Liver (tissue), 9 donors: ENCODE data around the gene RAD51B. TPM values are rescaled to one million over a fixed set of nuclear protein-coding genes. Genes with fewer than 3 reads are reported as not detected.

ENCODE experiments used
- DNase-seq: peaks from one replicate; pipeline ENCODE4 v3.0.0-alpha.2; 2017; ENCODE audit warnings: low spot score
- H3K27ac ChIP-seq, 2 donors: one replicate each; pipeline ENCODE4 v1.7.0; 2013; ENCODE audit warnings: inconsistent platforms in 2 of 2, low read length in 2 of 2, control low read depth in 1 of 2, low read depth in 1 of 2, mild to moderate bottlenecking in 1 of 2
- H3K27me3 ChIP-seq, 4 donors: one replicate each; pipeline versions ENCODE4 v1.6.1 to v1.7.0; 2013; ENCODE audit warnings: low read length in 3 of 4, inconsistent platforms in 1 of 4, mild to moderate bottlenecking in 1 of 4, moderate library complexity in 1 of 4; ENCODE audit not compliant: control insufficient read depth in 4 of 4, insufficient read depth in 4 of 4
- H3K36me3 ChIP-seq, 4 donors: one replicate each; pipeline versions ENCODE4 v1.6.1 to v1.7.0; 2013; ENCODE audit warnings: low read length in 3 of 4, mild to moderate bottlenecking in 3 of 4, low read depth in 1 of 4, moderate library complexity in 1 of 4; ENCODE audit not compliant: control insufficient read depth in 4 of 4, insufficient read depth in 3 of 4
- H3K4me1 ChIP-seq, 4 donors: one replicate each; pipeline versions ENCODE4 v1.6.1 to v1.7.0; 2013; ENCODE audit warnings: low read length in 3 of 4, mild to moderate bottlenecking in 3 of 4, moderate library complexity in 1 of 4; ENCODE audit not compliant: control insufficient read depth in 4 of 4, insufficient read depth in 4 of 4
- H3K4me3 ChIP-seq, 3 donors: one replicate each; pipeline versions ENCODE4 v1.6.1 to v1.7.0; 2013; ENCODE audit warnings: low read length in 3 of 3, control low read depth in 1 of 3, low read depth in 1 of 3, mild to moderate bottlenecking in 1 of 3
- H3K9ac ChIP-seq, 2 donors: one replicate each; pipeline ENCODE4 v1.7.0; 2013; ENCODE audit warnings: low read length in 2 of 2, mild to moderate bottlenecking in 2 of 2, moderate library complexity in 2 of 2, control low read depth in 1 of 2, low read depth in 1 of 2
- H3K9me3 ChIP-seq, 4 donors: one replicate each; pipeline versions ENCODE4 v1.6.1 to v1.7.0; 2013; ENCODE audit warnings: low read length in 3 of 4; ENCODE audit not compliant: control insufficient read depth in 4 of 4
- EGR1 ChIP-seq, 2 donors: IDR thresholded peaks; 2 replicates each; pipeline ENCODE4 v1.6.1; 2016 to 2018; ENCODE audit warnings: antibody characterized with exemption in 2 of 2, low read depth in 2 of 2
- FOXA1 ChIP-seq: IDR thresholded peaks from 2 replicates; pipeline ENCODE4 v1.6.1; 2016; ENCODE audit warnings: antibody characterized with exemption
- FOXA2 ChIP-seq: IDR thresholded peaks from 2 replicates; pipeline ENCODE4 v1.6.1; 2016; ENCODE audit warnings: antibody characterized with exemption
- GABPA ChIP-seq, 2 donors: IDR thresholded peaks in 1 of 2; conservative IDR thresholded peaks in 1 of 2; 2 replicates each; pipeline ENCODE4 v1.6.1; 2016; ENCODE audit warnings: antibody characterized with exemption in 2 of 2, mild to moderate bottlenecking in 1 of 2, moderate library complexity in 1 of 2
- HNF4A ChIP-seq, 2 donors: conservative IDR thresholded peaks; 2 replicates each; pipeline ENCODE4 v1.6.1; 2016; ENCODE audit warnings: antibody characterized with exemption in 2 of 2, mild to moderate bottlenecking in 2 of 2
- HNF4G ChIP-seq: IDR thresholded peaks from 2 replicates; pipeline ENCODE4 v1.6.1; 2016; ENCODE audit warnings: antibody characterized with exemption
- JUND ChIP-seq, 2 donors: IDR thresholded peaks; 2 replicates each; pipeline ENCODE4 v1.6.1; 2016; ENCODE audit warnings: antibody characterized with exemption in 2 of 2
- NR2F2 ChIP-seq: IDR thresholded peaks from 2 replicates; pipeline ENCODE4 v1.6.1; 2016; ENCODE audit warnings: antibody characterized with exemption
- RAD21 ChIP-seq, 2 donors: IDR thresholded peaks; 2 replicates each; pipeline ENCODE4 v1.6.1; 2016; ENCODE audit warnings: antibody characterized with exemption in 2 of 2, mild to moderate bottlenecking in 2 of 2
- RXRA ChIP-seq, 2 donors: IDR thresholded peaks; 2 replicates each; pipeline ENCODE4 v1.6.1; 2017 to 2018; ENCODE audit warnings: antibody characterized with exemption in 2 of 2, mild to moderate bottlenecking in 1 of 2
- SP1 ChIP-seq: IDR thresholded peaks from 2 replicates; pipeline ENCODE4 v1.6.1; 2018; ENCODE audit warnings: antibody characterized with exemption, mild to moderate bottlenecking
- TAF1 ChIP-seq: conservative IDR thresholded peaks from 2 replicates; pipeline ENCODE4 v1.6.1; 2016; ENCODE audit warnings: antibody characterized with exemption, mild to moderate bottlenecking
- YY1 ChIP-seq: IDR thresholded peaks from 2 replicates; pipeline ENCODE4 v1.6.1; 2016; ENCODE audit warnings: antibody characterized with exemption, mild to moderate bottlenecking
- WGBS: extraction: QIAGEN DNeasy Blood & Tissue Kit; methylation state at CpG from one replicate; pipeline ENCODE4 v1.1.7; 2013; 5-methylcytosine and 5-hydroxymethylcytosine counted together
- polyA plus RNA-seq, 2 donors: library from polyadenylated mRNA; stranded (reverse) in 1 of 2; unstranded in 1 of 2; fragments of 200-250 nt in 1 of 2; fragments of >200 nt in 1 of 2; fragmentation: Nextera tagmentation in 1 of 2; extraction: Ambion mirVana in 1 of 2; gene quantifications; one replicate each; pipeline versions ENCODE4 v1.2.1 to v1.2.3, GENCODE V29; 2013 to 2015
- total RNA-seq, 2 donors: library from RNA; depleted of rRNA; stranded (reverse); fragments of >200 nt; gene quantifications; one replicate each; pipeline ENCODE4 v1.2.3, GENCODE V29; 2014
- TF ChIP-seq, protein P1 (sequence below): fragments of 150-350 bp; IDR thresholded peaks from 2 replicates; pipeline ENCODE4 v1.5.1; 2017; ENCODE audit warnings: improper control_type of control experiment, low read depth, low read length; ENCODE audit not compliant: missing input control
- TF ChIP-seq, protein P2 (sequence below): IDR thresholded peaks from 2 replicates; pipeline ENCODE4 v1.6.1; 2016; ENCODE audit warnings: antibody characterized with exemption
- TF ChIP-seq, protein P3 (sequence below): IDR thresholded peaks from 2 replicates; pipeline ENCODE4 v1.6.1; 2016; ENCODE audit warnings: antibody characterized with exemption
- TF ChIP-seq, protein P4 (sequence below): IDR thresholded peaks from 2 replicates; pipeline ENCODE4 v1.6.1; 2016; ENCODE audit warnings: antibody characterized with exemption
- TF ChIP-seq, protein P5 (sequence below): IDR thresholded peaks from 2 replicates; pipeline ENCODE4 v1.6.1; 2016; ENCODE audit warnings: antibody characterized with exemption, mild to moderate bottlenecking
- donor health status: healthy.
- donor health status: healthy.
- donor health status: healthy.
- donor health status: healthy.
- donor health status: healthy.

The RAD51B gene
- total and polyA plus RNA-seq, 4 donors, result 0.81 to 12.9 (median 2.4) TPM

DNA sequence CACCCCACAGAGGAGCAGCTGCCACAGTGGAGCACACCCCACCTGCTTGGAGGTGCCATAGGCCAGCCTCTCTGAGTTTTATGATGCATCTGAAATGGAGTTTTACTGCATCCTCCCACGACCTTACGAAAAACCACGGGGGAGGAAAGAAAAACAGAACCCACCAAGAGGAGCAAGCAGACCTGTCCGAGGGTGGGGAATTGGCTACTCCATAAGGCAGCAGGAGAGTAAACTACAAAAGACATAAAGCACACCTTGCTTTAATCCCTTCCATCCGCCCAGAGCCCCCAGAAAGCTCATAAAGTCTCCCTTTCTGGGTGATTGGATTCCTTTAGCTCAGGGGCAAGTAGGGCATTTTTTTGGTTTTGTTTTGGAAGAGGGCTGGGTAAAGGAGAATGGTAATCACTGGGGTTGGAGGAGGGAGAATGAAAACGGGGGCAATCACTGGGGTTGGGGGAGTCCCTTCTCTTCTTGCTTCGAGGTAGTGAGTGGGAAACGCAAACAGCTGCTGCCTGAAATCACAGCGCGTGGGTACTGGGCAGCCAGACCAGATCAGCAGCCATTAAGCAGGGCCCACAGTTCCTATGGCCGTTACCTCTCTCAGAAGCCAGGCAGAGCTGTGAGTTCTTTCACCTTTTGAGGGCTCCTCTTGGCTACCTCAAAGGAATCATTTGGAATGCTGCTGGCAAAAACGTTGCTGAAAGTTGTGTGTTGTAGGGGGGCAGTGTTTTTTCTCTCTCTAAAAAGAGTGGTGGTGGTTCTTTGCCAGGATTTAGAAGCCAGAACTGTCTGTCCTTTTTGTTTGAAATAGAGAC, 539.6 kb downstream of the RAD51B start:
- Histone ChIP-seq H3K27me3 (no peaks in the 10 kb centered on the region), H3K9ac (no peak overlapping the region), H3K27ac (no peak overlapping the region), H3K4me1 (no peaks in the 10 kb centered on the region), H3K36me3 (no peaks in the 10 kb centered on the region), H3K9me3 (no peaks in the 10 kb centered on the region), H3K4me3 (no peak overlapping the region)
- TF ChIP-seq RXRA (IDR thresholded peaks at IDR 0.05) (no peak), RAD21 (IDR thresholded peaks at IDR 0.05) (no peak), SP1 (no peak), FOXA2 (no peak), FOXA1 (no peak), HNF4G (no peak), YY1 (no peak), NR2F2 (no peak), JUND (IDR thresholded peaks at IDR 0.05) (no peak), HNF4A (conservative IDR thresholded peaks at IDR 0.05) (no peak), GABPA (IDR thresholded peaks at IDR 0.05 in 1 of 2, conservative IDR thresholded peaks at IDR 0.05 in 1 of 2) (no peak), EGR1 (IDR thresholded peaks at IDR 0.05; ENCODE audit: low read depth in 2 of 2) (no peak), TAF1 (no peak)
- TF ChIP-seq, protein P1, sequence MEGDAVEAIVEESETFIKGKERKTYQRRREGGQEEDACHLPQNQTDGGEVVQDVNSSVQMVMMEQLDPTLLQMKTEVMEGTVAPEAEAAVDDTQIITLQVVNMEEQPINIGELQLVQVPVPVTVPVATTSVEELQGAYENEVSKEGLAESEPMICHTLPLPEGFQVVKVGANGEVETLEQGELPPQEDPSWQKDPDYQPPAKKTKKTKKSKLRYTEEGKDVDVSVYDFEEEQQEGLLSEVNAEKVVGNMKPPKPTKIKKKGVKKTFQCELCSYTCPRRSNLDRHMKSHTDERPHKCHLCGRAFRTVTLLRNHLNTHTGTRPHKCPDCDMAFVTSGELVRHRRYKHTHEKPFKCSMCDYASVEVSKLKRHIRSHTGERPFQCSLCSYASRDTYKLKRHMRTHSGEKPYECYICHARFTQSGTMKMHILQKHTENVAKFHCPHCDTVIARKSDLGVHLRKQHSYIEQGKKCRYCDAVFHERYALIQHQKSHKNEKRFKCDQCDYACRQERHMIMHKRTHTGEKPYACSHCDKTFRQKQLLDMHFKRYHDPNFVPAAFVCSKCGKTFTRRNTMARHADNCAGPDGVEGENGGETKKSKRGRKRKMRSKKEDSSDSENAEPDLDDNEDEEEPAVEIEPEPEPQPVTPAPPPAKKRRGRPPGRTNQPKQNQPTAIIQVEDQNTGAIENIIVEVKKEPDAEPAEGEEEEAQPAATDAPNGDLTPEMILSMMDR, result no peak
- TF ChIP-seq, protein P2, sequence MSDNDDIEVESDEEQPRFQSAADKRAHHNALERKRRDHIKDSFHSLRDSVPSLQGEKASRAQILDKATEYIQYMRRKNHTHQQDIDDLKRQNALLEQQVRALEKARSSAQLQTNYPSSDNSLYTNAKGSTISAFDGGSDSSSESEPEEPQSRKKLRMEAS, result no peak
- TF ChIP-seq, protein P3, sequence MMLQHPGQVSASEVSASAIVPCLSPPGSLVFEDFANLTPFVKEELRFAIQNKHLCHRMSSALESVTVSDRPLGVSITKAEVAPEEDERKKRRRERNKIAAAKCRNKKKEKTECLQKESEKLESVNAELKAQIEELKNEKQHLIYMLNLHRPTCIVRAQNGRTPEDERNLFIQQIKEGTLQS, result no peak
- TF ChIP-seq, protein P4, sequence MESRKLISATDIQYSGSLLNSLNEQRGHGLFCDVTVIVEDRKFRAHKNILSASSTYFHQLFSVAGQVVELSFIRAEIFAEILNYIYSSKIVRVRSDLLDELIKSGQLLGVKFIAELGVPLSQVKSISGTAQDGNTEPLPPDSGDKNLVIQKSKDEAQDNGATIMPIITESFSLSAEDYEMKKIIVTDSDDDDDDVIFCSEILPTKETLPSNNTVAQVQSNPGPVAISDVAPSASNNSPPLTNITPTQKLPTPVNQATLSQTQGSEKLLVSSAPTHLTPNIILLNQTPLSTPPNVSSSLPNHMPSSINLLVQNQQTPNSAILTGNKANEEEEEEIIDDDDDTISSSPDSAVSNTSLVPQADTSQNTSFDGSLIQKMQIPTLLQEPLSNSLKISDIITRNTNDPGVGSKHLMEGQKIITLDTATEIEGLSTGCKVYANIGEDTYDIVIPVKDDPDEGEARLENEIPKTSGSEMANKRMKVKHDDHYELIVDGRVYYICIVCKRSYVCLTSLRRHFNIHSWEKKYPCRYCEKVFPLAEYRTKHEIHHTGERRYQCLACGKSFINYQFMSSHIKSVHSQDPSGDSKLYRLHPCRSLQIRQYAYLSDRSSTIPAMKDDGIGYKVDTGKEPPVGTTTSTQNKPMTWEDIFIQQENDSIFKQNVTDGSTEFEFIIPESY, result no peak
- TF ChIP-seq, protein P5, sequence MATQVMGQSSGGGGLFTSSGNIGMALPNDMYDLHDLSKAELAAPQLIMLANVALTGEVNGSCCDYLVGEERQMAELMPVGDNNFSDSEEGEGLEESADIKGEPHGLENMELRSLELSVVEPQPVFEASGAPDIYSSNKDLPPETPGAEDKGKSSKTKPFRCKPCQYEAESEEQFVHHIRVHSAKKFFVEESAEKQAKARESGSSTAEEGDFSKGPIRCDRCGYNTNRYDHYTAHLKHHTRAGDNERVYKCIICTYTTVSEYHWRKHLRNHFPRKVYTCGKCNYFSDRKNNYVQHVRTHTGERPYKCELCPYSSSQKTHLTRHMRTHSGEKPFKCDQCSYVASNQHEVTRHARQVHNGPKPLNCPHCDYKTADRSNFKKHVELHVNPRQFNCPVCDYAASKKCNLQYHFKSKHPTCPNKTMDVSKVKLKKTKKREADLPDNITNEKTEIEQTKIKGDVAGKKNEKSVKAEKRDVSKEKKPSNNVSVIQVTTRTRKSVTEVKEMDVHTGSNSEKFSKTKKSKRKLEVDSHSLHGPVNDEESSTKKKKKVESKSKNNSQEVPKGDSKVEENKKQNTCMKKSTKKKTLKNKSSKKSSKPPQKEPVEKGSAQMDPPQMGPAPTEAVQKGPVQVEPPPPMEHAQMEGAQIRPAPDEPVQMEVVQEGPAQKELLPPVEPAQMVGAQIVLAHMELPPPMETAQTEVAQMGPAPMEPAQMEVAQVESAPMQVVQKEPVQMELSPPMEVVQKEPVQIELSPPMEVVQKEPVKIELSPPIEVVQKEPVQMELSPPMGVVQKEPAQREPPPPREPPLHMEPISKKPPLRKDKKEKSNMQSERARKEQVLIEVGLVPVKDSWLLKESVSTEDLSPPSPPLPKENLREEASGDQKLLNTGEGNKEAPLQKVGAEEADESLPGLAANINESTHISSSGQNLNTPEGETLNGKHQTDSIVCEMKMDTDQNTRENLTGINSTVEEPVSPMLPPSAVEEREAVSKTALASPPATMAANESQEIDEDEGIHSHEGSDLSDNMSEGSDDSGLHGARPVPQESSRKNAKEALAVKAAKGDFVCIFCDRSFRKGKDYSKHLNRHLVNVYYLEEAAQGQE, result no peak
- 88% methylated on average over 12 of the region's 12 CpGs for WGBS
- no peak for DNase-seq
